Measurements from ENCODE around the gene TBPL1.
"Not testable (repeated sequence)": the region's sequence is repeated elsewhere in the genome, so short reads cannot be mapped to it uniquely, and the experiment has no call there.

Gene TBPL1

DNA sequence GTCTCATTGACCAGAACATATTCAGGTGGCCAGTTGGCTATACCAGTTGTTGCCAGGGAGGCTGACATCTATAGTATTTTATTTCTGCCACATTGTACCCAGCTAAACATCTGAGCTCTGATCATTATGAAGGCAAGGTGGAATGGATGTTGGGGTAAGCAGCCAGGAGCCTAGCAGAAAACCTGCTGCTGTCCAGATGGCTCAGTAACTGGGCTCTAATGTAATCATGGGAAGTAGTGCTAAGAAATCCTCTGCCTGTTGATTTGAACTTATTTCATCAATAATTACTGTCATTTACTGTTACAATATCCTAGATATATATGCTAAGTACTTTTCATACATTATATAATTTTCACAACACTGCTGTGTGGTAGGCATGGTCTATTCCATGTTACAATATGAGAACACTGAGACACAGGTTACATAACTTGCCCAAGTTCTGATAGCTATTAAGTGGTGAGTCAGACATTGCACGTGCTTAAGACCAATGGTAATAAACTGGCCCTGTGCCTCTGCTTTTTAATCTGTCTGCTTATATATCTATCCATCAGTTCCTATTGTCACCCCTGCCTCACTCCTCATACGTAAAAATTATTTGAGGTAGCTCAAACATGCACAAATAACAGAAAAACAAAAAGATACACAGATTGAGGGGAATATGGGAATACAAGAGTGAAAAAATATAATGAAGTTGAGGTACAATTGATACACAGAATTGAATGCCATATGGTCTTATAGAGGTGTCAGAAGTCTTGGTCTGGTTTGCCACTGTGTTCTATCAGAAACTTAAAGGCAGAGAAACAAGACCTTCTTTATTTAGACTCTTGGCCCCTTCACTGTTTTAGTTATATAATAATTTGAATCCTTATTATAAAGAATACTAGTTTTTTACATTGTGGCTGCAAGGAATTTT is 25.2 kb downstream of the TBPL1 start:
- DNase-seq, result no peak

DNA sequence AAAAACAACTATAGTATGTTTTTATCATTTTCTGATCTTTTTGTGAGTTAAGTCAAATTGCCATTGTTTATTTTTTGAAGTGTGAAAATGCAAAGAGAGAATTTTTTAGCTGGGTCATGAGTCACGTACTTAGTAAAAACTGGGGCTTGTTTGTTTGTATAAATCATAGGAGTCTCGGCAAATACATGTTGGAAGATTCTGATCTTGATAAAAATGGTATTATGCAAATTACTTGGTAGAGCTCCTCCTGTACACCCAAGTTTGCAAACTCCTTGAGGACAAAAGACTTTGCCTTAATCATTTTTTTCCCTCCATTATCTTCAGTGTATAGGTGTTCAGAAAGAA is 25.8 kb downstream of the TBPL1 start:
- DNase-seq, result no peak

DNA sequence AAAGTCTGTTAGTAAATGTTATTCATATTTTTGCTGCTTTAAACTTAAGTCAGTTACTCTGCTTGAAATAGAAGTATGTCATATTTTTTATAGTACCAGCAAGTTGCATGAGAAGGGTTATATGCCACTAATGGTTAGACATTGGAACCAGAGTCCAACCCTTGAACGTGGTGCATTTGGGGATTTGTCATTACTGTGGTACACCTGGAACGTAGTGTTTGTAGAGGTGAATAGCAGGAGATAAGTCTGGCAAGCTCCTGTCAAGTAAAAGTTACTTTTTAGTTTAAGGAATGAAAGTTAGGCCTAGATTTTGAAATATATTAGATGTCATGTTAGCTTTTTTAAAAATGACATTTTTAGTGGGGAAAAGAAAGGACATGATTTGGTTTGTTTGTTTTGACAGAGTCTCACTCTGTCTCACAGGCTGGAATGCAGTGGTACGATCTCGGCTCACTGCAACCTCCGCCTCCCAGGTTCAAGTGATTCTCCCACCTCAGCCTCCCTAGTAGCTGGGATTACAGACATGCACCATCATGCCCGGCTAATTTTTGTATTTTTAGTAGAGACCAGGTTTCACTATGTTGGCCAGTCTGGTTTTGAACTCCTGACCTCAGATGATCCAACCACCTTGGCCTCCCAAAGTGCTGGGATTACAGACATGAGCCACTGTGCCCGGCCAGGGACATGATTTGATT is 26.4 kb downstream of the TBPL1 start:
- not testable (repeated sequence) for DNase-seq

DNA sequence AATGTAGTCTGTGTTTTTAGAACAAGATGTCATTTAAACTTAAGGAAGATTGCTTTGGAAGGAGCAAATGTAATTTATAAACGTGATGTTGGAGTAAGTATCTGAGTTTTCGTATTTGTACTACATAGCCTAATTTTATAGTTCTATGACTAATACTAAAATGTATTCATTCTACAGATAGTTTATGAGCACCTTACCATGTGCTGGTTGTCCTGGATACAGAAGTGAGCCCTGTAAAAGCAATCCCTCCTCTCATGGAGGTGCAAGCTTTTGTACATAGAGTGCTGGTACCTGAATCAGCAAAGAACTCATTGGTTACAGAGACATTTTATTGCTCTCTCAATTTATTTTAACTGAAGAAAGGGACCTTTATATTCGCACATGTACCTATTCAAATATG is 27.1 kb downstream of the TBPL1 start:
- no peak for DNase-seq

DNA sequence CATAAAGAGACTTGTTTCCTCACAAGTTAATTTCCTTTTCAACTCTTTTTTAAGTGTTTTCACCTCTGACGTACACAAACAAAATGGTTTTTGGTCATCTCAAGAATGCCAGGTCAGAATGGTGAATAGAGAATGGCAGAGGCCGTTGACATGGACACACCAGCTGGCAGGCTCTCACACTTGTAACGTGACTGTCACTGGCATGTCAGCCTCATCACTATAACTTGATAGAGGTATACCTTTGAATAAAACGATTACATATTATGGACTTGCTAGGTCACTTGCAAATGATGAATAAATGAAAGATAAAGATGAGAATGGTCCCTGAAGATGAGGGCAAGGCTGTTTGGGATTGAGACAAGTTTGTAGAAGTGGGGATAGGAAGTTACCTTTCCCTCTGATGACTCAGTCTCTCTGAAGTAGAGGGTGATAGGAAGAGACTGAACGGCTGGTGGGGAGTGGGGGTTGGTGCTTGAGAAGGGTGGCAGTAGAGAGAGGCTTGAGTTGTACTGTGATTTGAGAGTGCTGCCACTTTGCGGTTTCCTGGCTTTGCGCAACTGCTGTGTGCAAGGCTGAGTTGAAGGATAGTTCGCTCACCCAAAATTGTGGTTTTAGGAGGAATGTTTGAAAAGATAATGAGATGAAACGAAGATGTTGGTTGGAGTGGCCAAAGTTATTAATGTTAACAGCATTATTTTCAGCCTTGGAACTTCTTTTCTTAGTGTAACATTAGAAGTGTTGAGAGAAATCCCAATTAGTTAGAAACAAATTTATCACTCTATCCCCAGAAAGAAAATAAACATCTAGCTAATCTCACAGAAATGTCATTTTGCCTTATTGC is 30.3 kb downstream of the TBPL1 start:
- DNase-seq, result no peak

DNA sequence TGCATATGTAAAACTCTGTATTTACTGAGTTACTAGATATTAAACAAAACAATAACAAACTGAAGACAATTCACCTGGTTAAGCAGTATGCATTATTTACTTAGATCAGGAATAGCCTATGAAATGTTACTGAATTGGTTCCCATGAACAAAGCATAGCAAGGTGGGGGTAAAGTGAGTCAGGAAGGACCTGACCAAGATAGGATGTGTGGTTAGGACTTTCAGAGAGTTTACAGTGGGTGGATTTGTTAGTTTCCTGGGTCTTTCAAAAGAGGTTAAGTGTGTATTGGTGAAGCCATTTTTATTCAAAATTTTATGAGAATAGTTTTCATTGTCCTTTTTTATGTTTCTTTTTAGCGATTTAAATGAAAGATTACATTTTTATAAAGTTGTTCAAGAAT is 32.9 kb downstream of the TBPL1 start:
- no peak for DNase-seq

DNA sequence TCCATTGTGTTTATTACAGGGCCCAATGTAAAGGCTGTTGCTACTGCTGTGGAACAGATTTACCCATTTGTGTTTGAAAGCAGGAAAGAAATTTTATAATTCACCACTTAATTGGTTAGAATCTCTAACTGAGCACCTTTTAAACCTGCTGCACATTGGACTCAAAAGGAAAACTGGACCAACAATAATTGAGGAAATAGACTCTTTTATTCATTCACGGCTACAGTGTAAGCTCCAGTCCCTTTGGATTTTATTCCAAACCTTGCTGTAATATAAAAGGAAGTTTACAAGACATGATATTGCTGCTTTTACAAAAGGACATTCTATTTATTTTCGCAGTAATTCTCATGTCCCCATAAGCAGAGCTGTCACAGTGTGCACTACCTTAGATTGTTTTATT is 33.9 kb downstream of the TBPL1 start:
- no peak for DNase-seq

DNA sequence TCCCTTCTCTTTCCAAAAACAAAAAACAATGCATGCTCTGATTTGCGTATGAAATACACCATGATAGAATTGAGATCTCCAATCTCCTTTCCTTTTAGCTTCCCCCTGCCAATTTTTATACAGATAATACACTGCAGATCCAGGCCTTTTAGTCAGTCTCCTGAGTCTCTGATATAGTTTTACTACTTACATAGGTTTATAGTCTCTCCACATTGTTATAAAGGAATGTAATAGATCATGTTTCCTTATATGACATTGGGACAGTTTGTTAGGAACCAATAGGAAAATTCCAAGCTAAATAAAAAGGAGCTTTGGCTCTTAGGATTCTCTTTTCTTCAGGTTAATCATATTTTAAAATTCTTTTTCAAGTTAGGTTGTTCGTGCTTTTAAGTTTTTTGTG is 36.5 kb downstream of the TBPL1 start:
- DNase-seq, result no peak

DNA sequence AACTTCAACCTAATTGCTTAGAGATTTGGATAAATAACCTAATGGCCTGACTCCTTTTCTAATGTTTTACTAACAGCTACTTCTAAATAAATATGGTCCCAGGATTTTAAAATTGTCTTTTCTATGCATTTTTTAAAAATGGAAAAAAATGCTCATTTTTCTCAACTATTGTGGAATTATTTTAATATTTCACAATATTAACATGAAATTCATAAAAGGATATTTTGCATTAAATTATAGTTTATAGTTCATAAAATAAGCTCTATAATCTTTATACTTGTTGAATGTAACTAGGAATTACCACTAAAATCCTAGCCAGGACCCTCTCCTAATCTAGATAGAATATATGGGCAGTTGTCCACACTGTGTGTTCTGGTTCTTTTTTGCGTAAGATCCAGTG is 37.3 kb downstream of the TBPL1 start:
- no peak for DNase-seq

DNA sequence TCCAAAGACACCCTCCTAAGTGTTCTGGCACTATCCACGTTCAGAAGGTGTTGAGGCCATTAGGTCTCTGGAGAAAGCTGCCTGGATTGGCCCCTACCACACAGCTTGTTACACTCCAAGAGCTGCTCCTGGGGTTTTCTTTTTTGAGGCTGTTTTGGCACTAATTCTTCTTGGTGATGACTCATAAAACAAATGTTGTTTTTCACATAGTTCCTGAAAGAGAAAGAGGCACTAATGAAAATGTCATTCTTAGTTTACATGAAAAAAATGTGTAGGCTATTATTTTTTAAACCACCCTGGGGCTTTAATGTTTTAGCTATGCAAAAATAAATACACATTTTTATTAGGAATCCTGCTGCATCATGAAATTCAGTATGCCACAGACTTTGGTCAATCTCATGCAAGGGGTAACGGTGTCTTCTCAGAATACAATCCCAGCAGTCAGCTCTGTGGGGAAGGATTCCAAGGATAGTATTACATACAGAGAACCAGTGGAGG is 38.1 kb downstream of the TBPL1 start:
- DNase-seq, result no peak

DNA sequence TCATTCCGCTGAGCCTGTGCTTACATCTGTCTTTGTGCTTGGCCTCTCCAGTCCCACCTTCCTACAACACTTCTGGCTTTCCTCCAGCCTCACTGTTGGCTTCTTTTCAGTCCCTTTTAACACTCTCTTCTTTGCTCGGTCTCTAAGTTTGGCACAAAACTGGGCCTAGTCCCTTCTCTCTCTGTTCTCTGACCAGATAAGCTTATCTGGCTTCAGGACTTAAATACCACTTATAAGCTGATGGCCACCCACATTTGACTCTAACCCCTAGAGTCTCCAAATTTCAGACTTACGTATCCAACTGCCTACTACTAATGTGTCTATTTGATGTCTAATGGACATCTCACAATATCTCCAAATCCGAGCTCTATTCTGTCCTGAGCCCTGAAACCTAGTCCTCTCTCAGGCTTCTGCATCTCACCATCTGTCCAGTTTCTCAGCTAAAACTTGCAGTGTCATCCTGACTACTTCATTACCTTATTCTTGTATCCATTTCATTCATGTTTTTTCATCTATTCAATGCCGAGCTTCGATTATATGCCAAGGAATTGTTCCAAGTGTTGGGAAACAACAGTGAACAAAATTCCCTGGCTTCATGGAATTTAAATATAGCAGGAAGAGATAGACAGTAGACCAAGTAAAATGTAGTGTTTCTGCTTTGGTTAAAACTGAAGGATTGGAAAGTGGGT is 40.1 kb downstream of the TBPL1 start:
- DNase-seq, result no peak

DNA sequence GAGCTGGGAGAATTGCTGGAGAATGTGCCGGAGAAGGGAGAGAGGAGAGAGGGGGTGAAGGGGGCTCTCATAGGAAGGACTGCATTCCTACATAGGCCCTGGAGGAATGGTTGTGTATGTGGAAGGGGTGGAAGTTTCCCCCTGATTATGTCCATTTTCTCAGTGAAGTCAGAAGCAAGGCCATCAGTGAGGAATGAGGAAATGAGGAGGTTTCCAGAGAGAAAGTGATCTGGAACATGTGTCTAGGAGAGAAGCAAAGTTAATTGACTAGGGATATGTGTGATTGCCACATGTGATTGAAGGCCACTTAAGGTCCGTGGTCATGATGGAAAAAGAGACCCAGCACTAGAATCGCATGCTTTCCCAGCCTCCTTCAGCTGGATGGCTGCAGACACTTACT is 42.3 kb downstream of the TBPL1 start:
- no peak for DNase-seq

DNA sequence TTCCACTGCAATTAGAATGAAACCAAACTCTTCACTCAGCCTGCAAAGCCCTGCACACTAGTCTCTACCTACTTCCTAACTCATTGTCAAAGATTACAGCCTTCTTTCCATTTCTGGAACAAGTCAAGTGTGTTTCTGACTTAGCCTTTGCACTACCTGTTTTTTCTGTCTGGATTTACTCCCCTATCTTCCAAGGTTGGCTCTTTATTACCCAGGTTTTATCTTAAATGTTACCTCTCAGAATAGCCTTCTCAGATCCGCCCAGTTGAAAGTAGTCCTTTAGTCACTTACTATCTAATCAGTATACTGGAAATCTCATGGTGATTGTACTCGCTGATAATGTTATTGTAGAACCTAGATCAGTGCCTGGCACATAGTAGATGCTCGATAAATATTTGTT is 42.7 kb downstream of the TBPL1 start:
- no peak for DNase-seq

DNA sequence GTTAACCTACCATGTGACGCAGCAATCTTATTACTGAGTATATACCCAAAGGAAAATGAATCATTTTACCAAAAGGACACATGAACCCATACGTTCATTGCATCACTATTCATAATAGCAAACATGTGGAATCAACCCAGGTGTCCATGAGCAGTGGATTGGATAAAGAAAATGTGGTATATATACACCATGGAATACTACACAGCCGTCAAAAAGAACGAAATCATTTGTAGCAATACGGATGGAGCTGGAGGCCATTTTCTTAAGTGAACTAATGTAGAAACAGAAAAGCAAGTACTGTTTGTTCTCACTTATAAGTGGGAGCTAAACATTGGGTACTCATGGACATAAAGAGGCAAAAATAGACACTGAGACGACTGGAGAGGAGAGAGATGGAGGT is 44.2 kb downstream of the TBPL1 start:
- no peak for DNase-seq

DNA sequence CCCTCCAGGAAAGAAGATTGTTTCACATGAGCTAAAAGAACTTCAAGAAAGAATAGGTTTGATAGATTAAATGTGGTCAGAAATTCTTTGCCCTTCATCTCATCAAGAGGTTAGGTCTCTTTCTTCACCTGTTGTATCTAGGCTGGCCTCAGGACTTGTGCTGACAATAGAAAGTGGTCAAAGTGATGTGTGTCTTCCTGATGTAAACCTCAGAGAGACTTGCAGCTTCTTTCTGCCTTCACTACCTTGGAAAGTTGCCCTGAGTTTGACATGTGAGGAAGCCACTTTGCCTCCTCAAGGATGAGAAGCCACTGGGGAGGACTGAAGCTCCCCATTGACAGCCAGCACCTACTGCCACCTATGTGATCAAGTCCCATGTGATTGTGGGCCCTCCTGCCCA is 46.3 kb downstream of the TBPL1 start:
- no peak for DNase-seq

DNA sequence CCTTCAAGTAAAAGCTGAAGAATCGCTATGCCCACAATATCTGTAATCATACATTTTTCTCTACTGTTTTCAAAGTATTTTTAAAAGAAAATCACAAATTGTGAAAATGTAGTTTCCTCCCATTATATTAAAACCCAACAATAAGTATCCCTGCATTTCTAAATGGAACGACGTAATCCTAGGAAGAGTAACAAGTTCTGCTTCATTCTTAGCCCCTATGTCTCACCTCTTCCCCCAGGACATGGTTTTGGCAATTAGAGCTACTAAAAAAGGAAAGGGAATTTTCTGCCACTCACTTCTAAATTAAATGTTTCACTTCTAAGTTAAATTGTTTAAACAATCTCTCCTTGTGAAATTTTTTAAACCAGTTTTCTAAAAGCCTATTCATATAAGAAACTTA is 47.4 kb downstream of the TBPL1 start:
- DNase-seq, result no peak

DNA sequence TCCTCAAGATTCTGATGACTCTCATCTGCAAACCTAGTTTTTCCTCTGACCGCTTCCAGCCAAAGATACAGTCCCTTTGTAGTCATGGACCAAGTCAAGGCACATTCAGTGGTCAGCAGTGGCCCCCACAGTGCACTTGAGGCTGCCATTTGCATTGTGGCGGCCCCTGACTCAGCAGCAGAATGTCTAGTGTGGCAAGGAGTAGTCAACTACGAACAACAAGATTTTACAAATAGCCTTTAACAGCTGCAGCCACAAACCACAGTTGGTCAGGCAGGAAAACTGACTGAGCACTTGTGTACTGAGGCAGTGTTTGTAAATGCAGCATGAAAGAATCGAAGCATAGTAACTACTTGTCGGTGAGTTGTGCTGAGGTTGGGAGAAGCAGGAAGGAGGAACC is 49.8 kb downstream of the TBPL1 start:
- DNase-seq, result no peak

DNA sequence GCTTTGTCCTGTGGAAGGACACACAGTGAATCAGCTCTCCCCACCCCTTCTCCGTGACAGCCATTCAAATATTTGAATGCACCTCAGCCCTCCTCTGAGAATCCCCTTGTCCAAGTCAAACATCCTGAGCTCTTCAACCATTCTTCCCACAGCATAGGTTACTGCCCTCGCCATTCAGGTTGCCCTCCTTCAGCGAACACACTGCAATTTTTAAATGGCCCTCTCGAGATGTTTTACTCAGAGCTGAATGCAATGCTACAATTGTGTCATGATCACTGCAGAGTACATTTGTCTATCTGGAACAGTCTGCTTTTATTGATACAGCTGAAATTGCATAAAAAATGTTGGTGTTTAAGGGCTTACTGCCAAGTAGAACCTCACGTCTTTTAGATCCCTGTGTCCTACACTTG is 50.5 kb downstream of the TBPL1 start:
- DNase-seq, result no peak

DNA sequence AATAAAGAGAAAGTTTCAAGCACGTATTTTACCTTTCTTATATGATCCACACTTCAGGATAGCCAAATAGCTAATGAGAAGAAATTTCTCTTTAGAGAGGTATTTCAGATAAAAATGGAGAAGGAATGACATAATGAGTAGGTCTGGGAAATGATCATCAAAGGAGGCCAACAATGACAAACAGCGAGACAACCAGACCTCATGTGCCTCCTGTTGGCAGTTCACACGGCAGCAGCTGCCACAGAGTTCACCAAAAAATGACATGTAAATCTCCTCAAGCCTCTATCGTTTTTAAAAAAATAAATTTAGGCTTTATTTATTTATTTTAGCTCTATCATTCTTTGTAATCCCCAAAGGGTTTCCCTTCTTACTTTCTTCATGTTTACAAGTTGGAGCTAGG is 51.7 kb downstream of the TBPL1 start:
- no peak for DNase-seq

DNA sequence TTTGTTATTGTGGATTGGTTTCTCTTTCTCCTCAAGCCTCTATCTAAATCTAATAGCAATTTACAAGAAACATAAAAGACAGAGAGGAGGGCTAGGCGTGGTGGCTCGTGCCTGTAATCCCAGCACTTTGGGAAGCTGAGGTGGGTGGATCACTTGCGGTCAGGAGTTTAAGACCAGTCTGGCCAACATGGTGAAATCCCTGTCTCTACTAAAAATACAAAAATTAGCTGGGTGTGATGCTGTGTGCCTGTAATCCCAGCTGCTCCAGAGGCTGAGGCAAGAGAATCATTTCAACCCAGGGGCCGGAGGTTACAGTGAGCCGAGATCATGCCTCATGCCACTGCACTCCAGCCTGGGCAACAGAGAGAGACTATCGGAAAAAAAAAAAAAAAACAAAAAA is 52.8 kb downstream of the TBPL1 start:
- DNase-seq, result no peak

DNA sequence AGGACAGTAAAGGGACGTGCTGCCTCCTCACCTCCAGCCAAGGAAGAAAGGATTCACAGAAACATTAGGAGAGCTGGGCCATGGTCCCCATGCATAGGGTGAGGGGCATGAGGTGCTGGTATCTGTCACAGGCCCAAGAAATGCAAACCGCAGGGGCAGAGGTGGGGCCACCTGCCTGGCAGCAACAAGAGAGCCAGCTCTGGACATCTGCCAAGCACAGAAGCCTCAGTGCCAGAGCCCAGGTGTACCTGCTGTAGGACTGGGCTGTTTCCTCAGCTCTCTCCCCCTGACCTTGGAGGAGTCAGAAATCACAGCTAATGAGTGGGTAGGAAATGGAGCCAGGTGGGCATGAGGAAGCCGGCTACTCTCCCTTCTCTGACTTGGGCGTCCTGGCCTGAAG is 54.1 kb downstream of the TBPL1 start:
- DNase-seq, result no peak

DNA sequence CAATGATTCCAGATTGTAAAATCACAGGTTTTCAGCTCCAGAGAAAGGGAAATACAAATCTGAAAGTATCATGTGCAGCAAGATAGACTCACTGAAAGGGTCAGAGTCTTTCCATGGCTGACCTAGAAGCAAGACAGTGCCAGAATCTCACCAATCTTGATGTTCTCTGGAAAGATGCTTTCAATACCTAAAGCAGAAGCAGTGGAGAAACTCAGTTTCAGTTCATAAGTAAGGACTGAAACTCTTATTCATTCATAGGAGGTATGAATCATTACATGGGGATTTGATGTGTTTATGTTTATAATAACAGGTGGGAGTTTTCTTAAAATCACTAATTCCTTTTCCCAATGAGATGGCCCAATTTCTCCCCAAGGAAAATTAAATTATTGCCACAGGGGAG is 56.9 kb downstream of the TBPL1 start:
- DNase-seq, result no peak

DNA sequence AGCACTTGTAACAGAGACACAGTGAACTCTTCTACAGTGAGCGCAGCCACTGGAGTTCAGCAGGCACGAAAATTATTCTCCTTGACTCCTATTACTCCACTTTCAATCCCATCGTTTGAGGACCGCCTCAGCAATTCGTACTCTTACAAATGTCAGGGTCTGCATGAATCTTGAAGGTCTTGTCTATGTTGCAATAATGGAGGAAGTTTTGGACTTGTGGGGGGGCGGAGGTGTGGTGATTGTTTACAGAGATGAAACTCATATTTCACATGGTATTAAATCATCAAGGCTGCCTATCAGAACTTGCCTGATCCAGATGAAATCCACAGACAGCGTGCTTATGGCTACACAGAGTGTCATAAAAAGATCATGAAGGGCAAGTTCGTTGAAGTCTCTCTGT is 57.4 kb downstream of the TBPL1 start:
- DNase-seq, result no peak
